GM12878 (cell line): ENCODE measurements around the gene PLXNA4. TPM values are rescaled to one million over a fixed set of nuclear protein-coding genes. Genes with fewer than 3 reads are reported as not detected.
"Not testable (repeated sequence)": the region's sequence is repeated elsewhere in the genome, so short reads cannot be mapped to it uniquely, and the experiment has no call there.

ENCODE experiments used
- ATAC-seq: fragments of 200-7000 bp; cut with Tn5 transposase; 3 replicates; pipeline ENCODE4 v1.9.1; 2020; ENCODE audit warnings: mild to moderate bottlenecking, moderate library complexity
- BruUV-seq: library from RNA; stranded (reverse); fragments of 400-500 nt; replicated peaks from 2 replicates; lab custom pipeline; 2021; lab: Mats Ljungman, UMichigan
- CTCF ChIA-PET: fragments of 300-600 bp; sonication (Branson Sonifier 250); formaldehyde crosslinking; extraction: SDS; loops from one replicate; lab custom pipeline; 2021; ENCODE audit warnings: inconsistent platforms; lab: Yijun Ruan, JAX
- POLR2A ChIA-PET: fragments of 350-600 bp; formaldehyde crosslinking; extraction: SDS; loops from one replicate; lab custom pipeline; 2021; ENCODE audit warnings: inconsistent platforms; lab: Charles Lee
- RAD21 ChIA-PET: fragments of 300-600 bp; sonication (Branson Sonifier 250); formaldehyde crosslinking; loops from one replicate; lab custom pipeline; 2023; ENCODE audit warnings: antibody characterized with exemption; ENCODE audit not compliant: unreplicated experiment; lab: Charles Lee
- SMC1A ChIA-PET: fragments of 300-600 bp; sonication (Branson Sonifier 250); formaldehyde crosslinking; loops from one replicate; lab custom pipeline; 2023; ENCODE audit not compliant: unreplicated experiment, uncharacterized antibody; lab: Charles Lee
- DNase-seq: peaks from one replicate; pipeline ENCODE4 v3.0.0-alpha.2; 2011; ENCODE audit warnings: low read depth, low spot score
- FAIRE-seq: peaks from 3 replicates; lab custom pipeline; 2011; peaks lifted over from hg19 to GRCh38; lab: Jason Lieb, UNC
- H2AFZ ChIP-seq: 2 replicates; pipeline ENCODE4 v1.6.0; 2011; ENCODE audit warnings: low read depth, low read length, control low read depth; ENCODE audit not compliant: control insufficient read depth
- H3K27ac ChIP-seq: 2 replicates; pipeline ENCODE4 v1.5.1; 2011; ENCODE audit warnings: control low read depth; ENCODE audit not compliant: control insufficient read depth, insufficient read depth
- H3K27me3 ChIP-seq, 2 experiments: replicated peaks in 1 of 2; 2 replicates each; pipeline versions ENCODE4 v1.6.0 to v1.6.1; 2011; ENCODE audit warnings: low read length in 1 of 2; ENCODE audit not compliant: control insufficient read depth in 2 of 2, insufficient read depth in 2 of 2
- H3K36me3 ChIP-seq, 2 experiments: 2 replicates each; pipeline ENCODE4 v1.5.1; 2011; ENCODE audit warnings: low read length in 1 of 2; ENCODE audit not compliant: control insufficient read depth in 2 of 2, insufficient read depth in 2 of 2
- H3K4me1 ChIP-seq: 2 replicates; pipeline ENCODE4 v1.6.1; 2011; ENCODE audit warnings: mild to moderate bottlenecking, low read length, moderate library complexity, mixed read lengths; ENCODE audit not compliant: control insufficient read depth, insufficient read depth
- H3K4me2 ChIP-seq: 2 replicates; pipeline ENCODE4 v1.6.0; 2011; ENCODE audit warnings: control low read depth; ENCODE audit not compliant: control insufficient read depth, insufficient read depth
- H3K4me3 ChIP-seq: fragments of 200-600 bp; sonication (generic); 2 replicates; pipeline ENCODE4 v1.5.1; 2016
- H3K79me2 ChIP-seq: 2 replicates; pipeline ENCODE4 v1.6.0; 2011; ENCODE audit warnings: low read length; ENCODE audit not compliant: control insufficient read depth, insufficient read depth
- H3K9ac ChIP-seq: 2 replicates; pipeline ENCODE4 v1.8.0; 2011; ENCODE audit warnings: low read length, control low read depth, mixed read lengths; ENCODE audit not compliant: control insufficient read depth, insufficient read depth
- H3K9me3 ChIP-seq: replicated peaks from 3 replicates; pipeline ENCODE4 v1.5.1; 2011; ENCODE audit warnings: mild to moderate bottlenecking, low read length; ENCODE audit not compliant: control insufficient read depth, insufficient read depth
- H4K20me1 ChIP-seq: 2 replicates; pipeline ENCODE4 v1.6.0; 2011; ENCODE audit not compliant: control insufficient read depth, insufficient read depth
- BCL11A ChIP-seq: IDR thresholded peaks from 2 replicates; pipeline ENCODE4 v1.6.1; 2011; ENCODE audit warnings: low read depth, low read length
- BHLHE40 ChIP-seq, 2 experiments: fragments of 450-650 bp in 1 of 2; IDR thresholded peaks; 2 replicates each; pipeline ENCODE4 v1.6.1; 2011 to 2017; ENCODE audit warnings: low read depth in 2 of 2, borderline replicate concordance in 1 of 2, improper control_type of control experiment in 1 of 2, low read length in 1 of 2, mild to moderate bottlenecking in 1 of 2
- EED ChIP-seq: sonication (generic); IDR thresholded peaks from 2 replicates; pipeline ENCODE4 v1.6.1; 2016; ENCODE audit warnings: antibody characterized with exemption, low read depth
- GABPA ChIP-seq: IDR thresholded peaks from 2 replicates; pipeline ENCODE4 v1.6.1; 2014; ENCODE audit warnings: antibody characterized with exemption, low read depth, mild to moderate bottlenecking, inconsistent platforms
- HDAC2 ChIP-seq: fragments of 200-600 bp; sonication (generic); IDR thresholded peaks from 2 replicates; pipeline ENCODE4 v1.6.1; 2017
- NFYB ChIP-seq: IDR thresholded peaks from 2 replicates; pipeline ENCODE4 v1.6.1; 2011; ENCODE audit warnings: low read depth, mild to moderate bottlenecking, low read length, improper control_type of control experiment, moderate library complexity; ENCODE audit not compliant: insufficient read depth
- NRF1 ChIP-seq: conservative IDR thresholded peaks from 2 replicates; pipeline ENCODE4 v1.6.1; 2011; ENCODE audit warnings: mild to moderate bottlenecking, low read depth, low read length, improper control_type of control experiment
- POLR2AphosphoS5 ChIP-seq: IDR thresholded peaks from 2 replicates; pipeline ENCODE4 v1.6.1; 2011; ENCODE audit warnings: mild to moderate bottlenecking, low read length, inconsistent platforms
- POU2F2 ChIP-seq: IDR thresholded peaks from 3 replicates; pipeline ENCODE4 v1.6.1; 2011; ENCODE audit warnings: low read depth, mild to moderate bottlenecking, low read length, borderline replicate concordance
- SKIL ChIP-seq: fragments of 450-650 bp; IDR thresholded peaks from 2 replicates; pipeline ENCODE4 v1.6.1; 2017; ENCODE audit warnings: mild to moderate bottlenecking, low read depth, inconsistent platforms; ENCODE audit not compliant: poor library complexity, severe bottlenecking
- SUZ12 ChIP-seq: fragments of 200-600 bp; sonication (generic); IDR thresholded peaks from one replicate; pipeline ENCODE4 v1.6.1; 2018; ENCODE audit warnings: antibody characterized with exemption, mild to moderate bottlenecking; ENCODE audit not compliant: unreplicated experiment
- TBL1XR1 ChIP-seq: IDR thresholded peaks from 2 replicates; pipeline ENCODE4 v1.6.1; 2012; ENCODE audit warnings: low read depth, low read length, improper control_type of control experiment
- TCF7 ChIP-seq: IDR thresholded peaks from 2 replicates; pipeline ENCODE4 v1.6.1; 2014; ENCODE audit warnings: antibody characterized with exemption, borderline replicate concordance
- WGBS: methylation state at CpG from one replicate; pipeline ENCODE4 v1.1.6; 2016; ENCODE audit warnings: low lambda C conversion rate; ENCODE audit not compliant: insufficient replicate concordance, insufficient coverage; ENCODE audit errors: missing lambda C conversion rate; 5-methylcytosine and 5-hydroxymethylcytosine counted together
- in situ Hi-C: fragments of 300-500 bp; cut with MboI; formaldehyde crosslinking; loops from 9 replicates; pipeline ENCODE4 v1.14.3; 2018; ENCODE audit warnings: mixed read lengths
- intact Hi-C: fragments of 100-400 bp; cut with micrococcal nuclease; formaldehyde crosslinking; loops from one replicate; pipeline ENCODE4 v1.14.2; 2022; ENCODE audit not compliant: unreplicated experiment
- polyA plus RNA-seq, 11 experiments: library from polyadenylated mRNA; depleted of rRNA in 4 of 11; unstranded in 6 of 11; stranded (reverse) in 5 of 11; fragments of >200 nt; fragmentation: Nextera tagmentation in 4 of 11; fragmentation: Illumina TruSeq in 1 of 11; extraction: Ambion mirVana in 4 of 11; extraction: Trizol in 1 of 11; gene quantifications; 1 replicate in 1 of 11; 2 replicates in 10 of 11; pipeline versions ENCODE4 v1.2.1 to v1.2.3, GENCODE V29; 2011 to 2016; ENCODE audit warnings: inconsistent platforms in 2 of 11, missing spikeins in 2 of 11, low read depth in 1 of 11
- total RNA-seq, 4 experiments: library from RNA; depleted of rRNA in 3 of 4; stranded (reverse); fragments of >200 nt in 3 of 4; fragmentation: Illumina TruSeq in 1 of 4; extraction: Trizol in 1 of 4; gene quantifications; 2 replicates each; pipeline versions ENCODE4 v1.2.1 to v1.2.3, GENCODE V29; 2013 to 2021

The PLXNA4 gene
- total and polyA plus RNA-seq, 10 of the 15 experiments (the other 5 are each of a cell fraction or from before 2014, with no cell fraction given): 0.03 TPM; not detected in 9

- no peak for TF ChIP-seq SUZ12
- TF ChIP-seq POLR2AphosphoS5: no peak
- no peak for TF ChIP-seq GABPA
- TF ChIP-seq, all 136 proteins: peak for 0
Measured at GRCh38 chr7:132596588-132596987, 20.3 kb upstream of the PLXNA4 start (continued).

GRCh38 chr7:132594741-132595140 is 18.5 kb upstream of the PLXNA4 start:
- POLR2A ChIA-PET, H3K79me2 ChIP-seq, in situ Hi-C loops, H4K20me1 ChIP-seq, H3K27ac ChIP-seq, H3K4me1 ChIP-seq, H3K36me3 ChIP-seq, H3K9me3 ChIP-seq, ATAC-seq, H3K9ac ChIP-seq, H3K4me3 ChIP-seq, H3K27me3 ChIP-seq, CTCF ChIA-PET, BruUV-seq, H2AFZ ChIP-seq, intact Hi-C loops, H3K4me2 ChIP-seq, FAIRE-seq, RAD21 ChIA-PET, DNase-seq: not testable (repeated sequence)
- WGBS: 16% methylated on average over 2 of the region's 2 CpGs
- SMC1A ChIA-PET: interaction anchor here (0.9 kb wide), 1 partner anchor 14 kb away, joined by 4 read pairs; no protein-coding TSS in a partner anchor

GRCh38 chr7:132592936-132593335 is 16.7 kb upstream of the PLXNA4 start:
- in situ Hi-C loops: no loop called here
- ChIA-PET RAD21 (no interaction called here), SMC1A (no interaction called here), POLR2A (interaction anchor here (0.8 kb wide), 1 partner anchor 23 kb away, joined by 3 read pairs; no protein-coding TSS in a partner anchor), CTCF (interaction anchor here (2.2 kb wide), 1 partner anchor 12 kb away, joined by 7 read pairs; no protein-coding TSS in a partner anchor)
- Histone ChIP-seq H3K4me3 (no peak overlapping the region), H3K36me3 (no peaks in the 10 kb centered on the region), H3K27ac (no peak overlapping the region), H3K79me2 (no peaks in the 10 kb centered on the region), H3K4me2 (no peak overlapping the region), H3K9me3 (no peaks in the 10 kb centered on the region), H3K27me3 (no peaks in the 10 kb centered on the region; a peak in 2 of 4 replicates), H3K4me1 (no peaks in the 10 kb centered on the region), H3K9ac (no peak overlapping the region), H2AFZ (no peak overlapping the region), H4K20me1 (no peaks in the 10 kb centered on the region)
- intact Hi-C loops: no loop called here
- WGBS: 63% methylated on average over 6 of the region's 6 CpGs
- BruUV-seq: no TSS peak
- DNase-seq (no peak), ATAC-seq (no peak), FAIRE-seq (no peak)
- no peak for TF ChIP-seq HDAC2
- no peak for TF ChIP-seq TCF7
- no peak for TF ChIP-seq NRF1
- no peak for TF ChIP-seq SKIL
- TF ChIP-seq NFYB: no peak
- no peak for TF ChIP-seq EED
- TF ChIP-seq TBL1XR1: no peak
- TF ChIP-seq POU2F2: no peak
- TF ChIP-seq BCL11A: no peak
- no peak for TF ChIP-seq BHLHE40 (IDR thresholded peaks at IDR 0.05; ENCODE audit: borderline replicate concordance in 1 of 2, low read depth in 2 of 2, low read length in 1 of 2)
